Activated gamma-delta T cell treated with anti-CD3 and anti-CD28 coated beads, Interleukin-2, amount 50 U/mL, for 16 hours (primary cell): ENCODE measurements around the gene MTHFD2L.
"Not testable (repeated sequence)": the region's sequence is repeated elsewhere in the genome, so short reads cannot be mapped to it uniquely, and the experiment has no call there.

Source experiments
- DNase-seq: peaks from one replicate; pipeline ENCODE4 v3.0.0-alpha.2; 2020; ENCODE audit warnings: low read depth

MTHFD2L gene

DNA sequence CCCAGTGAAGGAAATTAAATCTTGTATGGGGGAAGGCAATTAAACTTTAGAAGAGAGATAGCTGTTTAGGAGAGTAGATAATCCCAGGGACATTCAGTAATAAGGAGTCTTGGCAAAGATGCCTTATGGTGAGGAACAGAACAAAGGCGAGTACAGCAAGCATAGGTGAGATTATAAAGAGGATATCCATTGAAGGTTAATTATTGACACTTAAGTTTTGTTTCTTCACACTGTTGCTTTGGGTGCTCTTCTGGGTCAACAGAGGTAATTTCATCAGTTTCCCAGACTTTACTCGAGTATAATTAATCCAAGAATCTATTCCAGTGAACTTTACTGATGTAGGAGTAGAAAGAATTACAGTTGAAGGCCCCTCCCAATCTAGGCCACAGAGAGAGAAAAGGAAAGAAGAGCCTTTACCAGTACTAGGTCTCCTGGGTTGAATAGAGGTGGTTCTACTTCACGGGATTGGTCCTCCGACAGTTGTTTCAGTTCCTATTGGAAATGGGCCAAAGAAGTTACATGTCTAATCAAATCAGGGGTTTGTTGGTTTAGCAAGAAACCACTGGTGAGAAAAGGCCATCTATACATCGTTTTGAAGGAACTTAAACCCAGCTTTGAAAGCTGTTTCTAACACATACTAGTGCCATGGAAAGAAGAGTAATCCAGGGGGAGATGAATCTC is 177.6 kb downstream of the MTHFD2L start:
- no peak for DNase-seq

DNA sequence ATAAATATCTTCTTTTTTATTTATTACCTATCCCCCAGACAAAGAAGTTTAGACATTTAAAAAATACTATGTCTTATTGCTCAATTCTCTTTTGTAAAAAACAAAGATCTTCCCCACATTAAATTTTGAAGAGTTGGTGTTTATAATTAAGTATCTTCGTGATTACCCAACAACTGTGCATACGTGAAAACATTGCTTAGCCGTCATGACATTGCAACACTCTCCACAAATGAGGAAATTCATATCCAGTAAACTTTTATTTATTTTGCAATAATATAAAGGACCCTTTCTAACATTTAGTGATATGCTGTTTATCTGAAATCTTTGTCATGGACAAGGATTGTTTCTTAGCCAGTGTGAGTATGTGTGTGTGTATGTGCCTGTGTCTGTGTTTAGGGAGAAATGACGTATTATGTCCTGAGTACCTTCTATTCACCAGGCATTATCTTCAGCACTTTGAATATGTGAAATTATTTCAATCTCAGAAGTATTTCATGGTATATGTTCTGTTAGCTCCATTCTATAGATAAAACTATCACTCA is 180.9 kb downstream of the MTHFD2L start:
- no peak for DNase-seq

DNA sequence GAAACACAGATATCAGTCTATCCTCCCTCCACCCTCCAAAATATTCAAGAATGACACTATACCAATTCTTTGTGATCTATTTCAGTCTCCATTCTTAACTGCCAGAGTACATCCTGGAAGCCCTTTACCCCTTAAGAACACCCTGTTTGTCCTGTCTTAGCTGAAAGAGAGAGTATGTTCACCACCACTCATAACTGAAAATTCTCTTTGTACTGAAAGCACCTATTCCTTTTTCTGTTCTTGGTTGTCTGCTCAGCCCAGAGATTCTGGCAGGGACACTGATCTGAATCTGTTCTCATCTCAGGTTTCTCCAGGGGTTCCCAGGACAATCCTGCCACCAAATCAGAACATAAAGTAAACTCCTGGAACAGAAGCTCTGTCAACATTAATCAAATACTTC is 181.6 kb downstream of the MTHFD2L start:
- DNase-seq, result no peak

DNA sequence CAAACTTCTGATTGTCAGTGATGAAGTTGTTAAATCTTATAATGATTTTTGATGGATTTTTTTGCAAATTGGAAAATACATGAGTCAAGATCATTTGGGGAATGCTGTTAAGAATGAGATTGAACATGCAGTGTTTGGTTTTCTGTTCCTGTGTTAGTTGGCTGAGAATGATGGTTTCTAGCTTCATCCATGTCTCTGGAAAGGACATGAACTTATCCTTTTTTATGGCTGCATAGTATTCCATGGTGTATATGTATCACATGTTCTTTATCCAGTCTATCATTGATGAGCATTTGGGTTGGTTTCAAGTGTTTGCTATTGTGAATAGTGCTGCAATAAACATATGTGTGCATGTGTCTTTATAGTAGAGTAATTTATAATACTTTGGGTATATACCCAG is 182.5 kb downstream of the MTHFD2L start:
- DNase-seq, result not testable (repeated sequence)

DNA sequence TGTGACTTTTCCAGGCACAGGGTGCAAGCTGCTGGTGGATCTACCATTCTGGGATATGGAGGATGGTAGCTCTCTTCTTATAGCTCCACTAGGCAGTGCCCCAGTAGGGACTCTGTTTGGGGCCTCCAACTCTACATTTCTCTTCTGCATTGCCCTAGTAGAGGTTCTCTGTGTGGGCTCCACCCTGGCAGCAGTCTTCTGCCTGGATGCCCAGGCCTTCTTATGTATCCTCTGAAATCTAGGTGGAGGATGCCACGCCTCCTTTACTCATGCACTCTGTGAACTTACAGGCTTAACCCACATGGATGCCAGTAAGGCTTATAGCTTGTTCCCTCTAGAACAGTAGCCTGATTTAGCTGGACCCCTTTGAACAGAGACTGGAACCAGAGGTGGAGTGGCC is 186.1 kb downstream of the MTHFD2L start:
- no peak for DNase-seq
